ENCODE measurements around the gene SCAANT1.

- TF ChIP-seq POLR2A (IDR thresholded peaks at IDR 0.05; ENCODE audit: low read depth, low read length), result no peak
- no peak for TF ChIP-seq TAF1 (IDR thresholded peaks at IDR 0.05; ENCODE audit: low read depth, low read length)
- TF ChIP-seq SPI1 (IDR thresholded peaks at IDR 0.05; ENCODE audit: low read depth, low read length), result no peak
- no peak for TF ChIP-seq POLR2AphosphoS5 (IDR thresholded peaks at IDR 0.05; ENCODE audit: low read depth, low read length)
Measured at GRCh38 chr3:63905731-63906620, 6.2 kb downstream of the SCAANT1 start.

Data from GM12891 (cell line).